ENCODE results near the gene MEOX2. TPM values are rescaled to one million over a fixed set of nuclear protein-coding genes. Genes with fewer than 3 reads are reported as not detected.

Gene MEOX2
- total RNA-seq, 1 experiment from 2014 or later, result not detected

GRCh38 chr7:15566476-15566875, 120.0 kb downstream of the MEOX2 start:
- Histone ChIP-seq H3K9me3 (ENCODE audit: control insufficient read depth, low read depth, low read length) (no peaks in the 10 kb centered on the region), H3K56ac (ENCODE audit: insufficient read length, low read depth, low read length) (no peak overlapping the region), H3K27ac (ENCODE audit: insufficient read length, low read depth, low read length) (no peak overlapping the region), H4K20me1 (ENCODE audit: control insufficient read depth, insufficient read depth, insufficient read length) (no peaks in the 10 kb centered on the region), H3K9ac (ENCODE audit: extremely low read depth, insufficient read length, low read length) (no peak overlapping the region), H4K5ac (ENCODE audit: insufficient read length, low read depth, low read length) (no peak overlapping the region), H2AK5ac (ENCODE audit: insufficient read length, low read length) (no peak overlapping the region), H3K14ac (ENCODE audit: insufficient read depth, low read length) (no peak overlapping the region), H2BK15ac (ENCODE audit: low read depth, low read length) (no peak overlapping the region), H3K4ac (ENCODE audit: low read depth, low read length) (no peak overlapping the region), H2BK5ac (ENCODE audit: insufficient read length, low read length) (no peak overlapping the region), H3K18ac (ENCODE audit: insufficient read length, low read depth, low read length) (no peak overlapping the region), H3K27me3 (ENCODE audit: insufficient read depth, low read length) (no peaks in the 10 kb centered on the region), H2BK120ac (ENCODE audit: low read depth, low read length, poor library complexity, severe bottlenecking) (no peak overlapping the region), H2BK12ac (ENCODE audit: insufficient read length, low read depth, low read length) (no peak overlapping the region), H3K4me1 (ENCODE audit: insufficient read depth, low read length) (no peaks in the 10 kb centered on the region), H2BK20ac (ENCODE audit: low read depth, low read length, poor library complexity, severe bottlenecking) (no peak overlapping the region), H2AFZ (ENCODE audit: low read length) (no peak overlapping the region), H3K4me2 (ENCODE audit: insufficient read depth, insufficient read length, low read length) (no peak overlapping the region), H4K91ac (ENCODE audit: insufficient read length, low read depth, low read length) (no peak overlapping the region), H3K79me1 (ENCODE audit: insufficient read depth, low read depth, low read length, poor library complexity, severe bottlenecking) (no peaks in the 10 kb centered on the region), H3T11ph (ENCODE audit: low read length) (no peak overlapping the region), H3K23me2 (ENCODE audit: insufficient read length, low read depth, low read length, poor library complexity, severe bottlenecking) (no peaks in the 10 kb centered on the region), H3K79me2 (ENCODE audit: insufficient read depth, low read length) (no peaks in the 10 kb centered on the region), H3K23ac (ENCODE audit: insufficient read length, low read depth, low read length) (no peak overlapping the region), H4K8ac (replicated peaks; ENCODE audit: insufficient read length, low read depth, low read length) (no peak overlapping the region)
- Mint-ChIP-seq H3K9me3 (no peaks in the 10 kb centered on the region), H3K27me3 (ENCODE audit: low read depth) (no peaks in the 10 kb centered on the region), H3K4me1 (peaks cover 5% of the 10 kb centered on the region in 2 experiments; a peak in 3 of 4 replicates), H3K27ac (no peak overlapping the region), H3K4me3 (no peak overlapping the region), H3K36me3 (ENCODE audit: insufficient read depth in 1 of 3, low read depth in 3 of 3) (no peaks in the 10 kb centered on the region; a peak in 1 of 7 replicates)
- no CpG with 5 or more reads among the region's 5 CpGs for WGBS (ENCODE audit: extremely low coverage, insufficient read length, low lambda C conversion rate)
- DNase-seq, result no peak
- TF ChIP-seq CTCF (conservative IDR thresholded peaks at IDR 0.05), result no peak
